Urinary bladder (tissue), 4 donors: Measurements from ENCODE around the gene CDT1. TPM values are rescaled to one million over a fixed set of nuclear protein-coding genes. Genes with fewer than 3 reads are reported as not detected.
"Not testable (repeated sequence)": the region's sequence is repeated elsewhere in the genome, so short reads cannot be mapped to it uniquely, and the experiment has no call there.

ENCODE experiments used
- DNase-seq: peaks from one replicate; pipeline ENCODE4 v3.0.0-alpha.2; 2015; ENCODE audit errors: extremely low spot score
- H3K27ac ChIP-seq: one replicate; pipeline ENCODE4 v1.5.1; 2013; ENCODE audit warnings: low read depth, mild to moderate bottlenecking, moderate library complexity
- H3K36me3 ChIP-seq: one replicate; pipeline ENCODE4 v1.6.1; 2013; ENCODE audit warnings: mild to moderate bottlenecking, moderate library complexity; ENCODE audit not compliant: insufficient read depth
- H3K4me1 ChIP-seq: one replicate; pipeline ENCODE4 v1.6.1; 2013; ENCODE audit warnings: mild to moderate bottlenecking, moderate library complexity; ENCODE audit not compliant: insufficient read depth
- H3K4me3 ChIP-seq: one replicate; pipeline ENCODE4 v1.5.1; 2013; ENCODE audit warnings: low read depth, low read length
- WGBS: extraction: QIAGEN DNeasy Blood & Tissue Kit; methylation state at CpG from one replicate; pipeline ENCODE4 v1.1.7; 2013; 5-methylcytosine and 5-hydroxymethylcytosine counted together
- polyA plus RNA-seq: library from polyadenylated mRNA; stranded (reverse); fragments of 200-250 nt; gene quantifications from one replicate; pipeline ENCODE4 v1.2.3, GENCODE V29; 2013
- total RNA-seq: library from RNA; depleted of rRNA; stranded (reverse); fragments of >200 nt; gene quantifications from one replicate; pipeline ENCODE4 v1.2.3, GENCODE V29; 2014
- donor health status: healthy with polysubstance abuse.
- donor health status: healthy.

CDT1 gene
- total and polyA plus RNA-seq, 2 donors, result 1.5 to 4.0 TPM

DNA sequence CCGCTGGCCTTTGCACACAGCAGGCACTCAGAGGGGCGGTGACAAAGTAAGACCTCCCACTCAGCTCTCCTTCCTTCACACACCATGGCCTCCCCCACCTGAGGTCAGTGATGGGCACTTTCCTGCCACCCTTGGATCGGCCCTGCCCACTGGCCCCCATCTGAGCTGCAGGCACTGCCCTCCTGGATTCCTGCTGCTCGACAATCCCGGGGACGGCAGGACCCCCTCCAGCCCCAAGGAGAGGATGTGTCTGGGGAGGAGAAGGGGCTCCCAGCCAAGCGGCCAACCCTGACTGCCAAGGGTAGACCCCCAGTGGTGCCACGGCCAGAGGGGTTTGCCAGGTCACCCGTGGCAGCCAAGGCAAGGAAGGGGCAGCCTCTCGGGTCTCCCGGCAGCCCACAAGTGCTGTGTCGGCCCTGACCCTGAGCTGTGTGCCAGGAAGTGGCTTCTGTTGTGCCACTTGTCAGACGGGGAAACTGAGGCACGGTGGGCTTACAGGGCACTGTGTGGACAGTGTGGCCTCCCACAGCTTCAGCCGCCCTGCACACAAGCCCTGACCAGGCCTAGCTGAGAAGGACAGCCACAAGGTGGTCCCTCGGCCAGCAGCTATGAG lies 41.2 kb upstream of the CDT1 start:
- Histone ChIP-seq H3K4me1 (peaks cover 2% of the 10 kb centered on the region), H3K36me3 (no peaks in the 10 kb centered on the region), H3K4me3 (no peak overlapping the region)

DNA sequence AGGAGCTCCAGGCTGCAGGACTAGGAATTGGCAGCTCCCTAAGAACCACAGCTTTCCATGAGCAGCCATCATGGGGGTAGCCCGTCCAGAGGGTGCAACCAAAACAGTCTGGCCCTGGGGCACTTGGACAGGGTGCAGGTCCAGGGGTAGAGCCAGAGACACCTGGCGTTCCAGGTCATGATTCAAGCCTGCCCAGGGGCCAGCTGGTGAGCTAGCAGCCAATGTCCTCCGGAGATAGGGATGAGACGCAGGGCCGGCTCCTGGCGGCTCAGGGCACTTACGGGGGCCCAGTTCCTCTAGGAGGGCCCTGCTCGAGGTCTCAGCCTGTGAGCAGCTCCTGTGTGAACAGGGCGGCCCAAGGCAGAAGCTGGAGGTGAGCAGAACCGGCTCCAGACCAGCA lies 40.6 kb upstream of the CDT1 start:
- H3K4me1 ChIP-seq, result peaks cover 2% of the 10 kb centered on the region
- WGBS, result 84% methylated on average over 10 of the region's 10 CpGs
- H3K36me3 ChIP-seq, result no peaks in the 10 kb centered on the region
- no peak overlapping the region for H3K27ac ChIP-seq
- DNase-seq, result no peak
- no peak overlapping the region for H3K4me3 ChIP-seq

More for the DNA sequence above, 41.2 kb upstream of the CDT1 start:
- 70% methylated on average over 16 of the region's 16 CpGs for WGBS
- no peak for DNase-seq
- no peak overlapping the region for H3K27ac ChIP-seq

DNA sequence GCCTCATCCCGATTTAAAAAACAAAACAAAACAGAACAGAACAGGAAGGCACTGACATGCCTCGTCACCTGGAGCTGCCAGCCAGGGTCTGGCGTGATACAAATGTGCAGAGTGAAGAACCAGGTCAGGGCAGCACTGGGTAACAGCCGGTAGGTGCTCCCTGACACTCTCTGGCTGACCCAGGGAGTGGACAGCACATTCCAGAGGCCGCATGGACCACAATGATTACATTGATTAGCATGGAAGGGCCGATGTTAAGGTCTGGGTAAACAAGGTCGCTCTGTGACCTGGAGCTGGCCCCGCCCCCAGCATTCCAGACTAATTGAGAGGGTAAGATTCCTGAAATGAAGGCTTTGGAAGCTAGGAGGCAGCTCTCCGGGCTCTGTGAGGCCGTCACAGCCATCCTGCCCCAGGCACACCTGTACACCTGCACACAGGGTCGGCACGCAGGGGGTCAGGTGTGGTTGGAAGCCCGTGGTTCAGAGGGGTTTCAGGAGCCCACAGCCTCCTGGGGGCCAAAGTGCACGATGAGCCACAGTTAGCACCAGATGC lies 40.0 kb upstream of the CDT1 start:
- H3K4me1 ChIP-seq, result peaks cover 2% of the 10 kb centered on the region
- H3K27ac ChIP-seq, result no peak overlapping the region
- no peak for DNase-seq
- WGBS, result 68% methylated on average over 14 of the region's 14 CpGs
- H3K36me3 ChIP-seq, result no peaks in the 10 kb centered on the region
- no peak overlapping the region for H3K4me3 ChIP-seq

DNA sequence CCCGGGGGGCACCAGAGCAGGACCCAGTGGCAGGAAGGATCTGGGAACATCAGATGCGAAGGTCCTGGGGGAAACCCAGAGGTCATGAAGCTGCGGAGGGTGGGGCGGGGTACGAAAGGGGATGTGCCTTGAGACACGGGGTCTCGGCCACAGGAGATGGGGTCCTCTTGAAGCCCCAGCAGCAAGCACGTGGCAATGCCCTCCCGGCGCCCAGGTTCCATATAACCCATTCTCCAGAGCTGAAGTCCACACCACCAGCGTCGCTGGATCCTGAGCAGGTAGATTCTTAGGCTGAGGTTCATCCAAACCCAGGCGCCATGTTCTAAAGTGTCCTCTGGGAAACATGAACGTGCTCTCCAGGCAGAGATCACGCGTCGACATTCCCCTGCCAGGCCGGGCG lies 39.5 kb upstream of the CDT1 start:
- WGBS, result 95% methylated on average over 19 of the region's 19 CpGs
- no peak overlapping the region for H3K4me3 ChIP-seq
- H3K27ac ChIP-seq, result no peak overlapping the region
- DNase-seq, result no peak
- H3K36me3 ChIP-seq, result no peaks in the 10 kb centered on the region
- H3K4me1 ChIP-seq, result peaks cover 2% of the 10 kb centered on the region

DNA sequence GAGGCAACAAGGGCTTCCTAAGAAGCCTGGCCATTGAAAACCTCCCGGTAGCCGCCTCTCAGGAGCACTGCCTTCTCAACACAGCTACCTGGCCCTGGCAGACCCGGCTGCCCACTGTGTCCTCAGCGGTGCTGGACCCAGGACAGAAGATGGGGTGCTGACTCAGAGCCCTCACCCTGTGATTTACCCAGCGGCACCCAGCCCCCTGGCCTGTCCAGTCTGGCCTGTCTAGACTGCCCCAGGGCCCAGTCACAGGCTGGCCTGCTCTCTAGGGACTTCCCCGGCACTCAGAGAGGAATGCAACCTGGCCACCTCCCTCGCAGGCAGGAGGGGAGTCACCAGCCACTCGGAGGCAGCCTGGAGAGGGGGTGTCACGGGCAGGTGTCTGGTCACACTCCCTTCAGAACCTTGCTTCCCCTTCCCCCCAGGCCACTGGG lies 38.7 kb upstream of the CDT1 start:
- DNase-seq, result no peak
- no peak overlapping the region for H3K4me3 ChIP-seq
- 77% methylated on average over 9 of the region's 9 CpGs for WGBS
- H3K36me3 ChIP-seq, result no peaks in the 10 kb centered on the region
- peaks cover 2% of the 10 kb centered on the region for H3K4me1 ChIP-seq
- H3K27ac ChIP-seq, result no peak overlapping the region

DNA sequence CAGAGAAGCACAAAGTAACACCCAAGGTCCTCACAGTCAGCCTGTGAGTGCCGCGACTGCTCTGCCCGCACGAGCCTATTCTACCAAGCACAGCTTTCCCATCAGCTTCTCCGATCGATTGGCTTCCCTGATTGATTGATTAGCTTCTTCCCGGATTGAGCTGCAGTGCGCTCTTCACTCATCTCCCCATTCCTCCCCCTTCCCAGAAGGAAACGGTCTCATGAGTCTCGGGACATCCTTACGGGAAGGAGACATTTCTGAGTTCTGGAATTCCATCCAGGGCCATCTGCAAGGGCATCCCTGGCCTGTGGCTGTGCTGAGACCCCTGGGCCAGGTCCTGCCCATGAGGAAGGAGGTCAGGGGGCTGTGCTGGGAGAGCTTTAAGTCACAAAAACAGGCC lies 36.6 kb upstream of the CDT1 start:
- H3K4me3 ChIP-seq, result no peak overlapping the region
- peaks cover 10% of the 10 kb centered on the region for H3K4me1 ChIP-seq
- DNase-seq, result no peak
- no peaks in the 10 kb centered on the region for H3K36me3 ChIP-seq
- no peak overlapping the region for H3K27ac ChIP-seq
- 81% methylated on average over 11 of the region's 11 CpGs for WGBS

DNA sequence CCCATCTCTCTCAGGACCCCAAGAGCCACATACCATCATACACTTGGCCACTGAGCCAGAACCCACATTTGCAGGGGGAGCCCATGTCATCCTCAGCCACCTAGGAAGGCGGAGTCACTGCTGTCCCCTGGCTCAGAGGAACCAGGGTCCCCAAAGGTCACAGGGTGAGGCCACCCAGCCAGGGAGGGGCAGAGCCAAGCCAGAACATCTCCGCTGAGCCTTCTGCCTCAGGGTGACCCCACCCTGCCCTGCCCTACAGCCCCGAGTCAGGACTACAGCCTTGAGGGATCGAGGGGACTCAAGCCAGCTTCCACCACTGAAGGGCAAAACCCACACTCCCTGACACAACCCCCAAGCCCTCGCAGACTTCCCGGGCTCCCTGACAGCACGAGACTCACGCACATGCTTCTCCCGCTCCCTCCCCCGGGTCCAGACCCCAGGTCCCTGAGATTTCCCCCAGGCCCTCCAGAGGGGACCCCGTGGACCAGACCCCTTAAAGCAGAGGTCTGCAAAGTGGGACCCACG lies 36.0 kb upstream of the CDT1 start:
- Histone ChIP-seq H3K4me1 (peaks cover 8% of the 10 kb centered on the region), H3K36me3 (no peaks in the 10 kb centered on the region), H3K4me3 (no peak overlapping the region), H3K27ac (peak overlapping the region; percentile 28)
- DNase-seq, result no peak
- WGBS, result 54% methylated on average over 12 of the region's 12 CpGs

DNA sequence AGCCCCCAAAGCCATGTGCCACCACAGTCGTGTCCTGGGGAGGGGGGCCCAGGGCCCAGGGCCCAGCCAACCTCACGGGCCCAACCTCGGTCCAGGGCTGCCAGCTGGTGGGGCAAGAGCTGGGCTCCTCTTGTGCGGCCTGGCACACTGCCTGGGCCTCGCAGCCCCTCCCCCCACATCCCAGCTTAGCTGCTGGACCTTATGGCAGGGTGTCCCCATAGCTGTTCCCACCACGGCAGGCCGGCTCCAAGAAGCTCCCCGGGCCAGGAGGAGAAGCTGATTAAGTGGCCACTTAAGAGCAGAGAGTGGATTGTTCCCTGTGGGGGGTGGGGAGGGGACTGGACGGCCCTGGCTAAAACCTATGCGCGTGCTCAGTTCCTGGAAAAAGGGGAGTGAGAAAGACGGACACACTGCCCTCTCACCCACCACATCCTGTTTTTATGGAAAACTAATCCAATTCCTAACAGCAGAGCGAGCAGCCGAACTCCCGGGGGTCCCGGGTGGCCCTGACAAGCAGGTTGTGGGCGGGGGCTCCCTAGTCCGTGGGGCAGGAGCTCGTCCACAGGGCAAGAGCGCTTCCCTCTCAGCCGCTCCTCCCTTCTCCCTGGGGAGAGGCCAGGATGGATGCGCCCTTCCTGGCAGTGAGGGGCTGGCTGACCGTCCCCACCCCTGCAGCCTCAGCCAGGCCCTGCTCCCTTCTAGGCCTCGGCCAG lies 35.4 kb upstream of the CDT1 start:
- no peak overlapping the region for H3K4me3 ChIP-seq
- no peak for DNase-seq
- no peaks in the 10 kb centered on the region for H3K36me3 ChIP-seq
- WGBS, result 25% methylated on average over 24 of the region's 24 CpGs
- H3K27ac ChIP-seq, result peak overlapping the region; percentile 28
- peaks cover 8% of the 10 kb centered on the region for H3K4me1 ChIP-seq

DNA sequence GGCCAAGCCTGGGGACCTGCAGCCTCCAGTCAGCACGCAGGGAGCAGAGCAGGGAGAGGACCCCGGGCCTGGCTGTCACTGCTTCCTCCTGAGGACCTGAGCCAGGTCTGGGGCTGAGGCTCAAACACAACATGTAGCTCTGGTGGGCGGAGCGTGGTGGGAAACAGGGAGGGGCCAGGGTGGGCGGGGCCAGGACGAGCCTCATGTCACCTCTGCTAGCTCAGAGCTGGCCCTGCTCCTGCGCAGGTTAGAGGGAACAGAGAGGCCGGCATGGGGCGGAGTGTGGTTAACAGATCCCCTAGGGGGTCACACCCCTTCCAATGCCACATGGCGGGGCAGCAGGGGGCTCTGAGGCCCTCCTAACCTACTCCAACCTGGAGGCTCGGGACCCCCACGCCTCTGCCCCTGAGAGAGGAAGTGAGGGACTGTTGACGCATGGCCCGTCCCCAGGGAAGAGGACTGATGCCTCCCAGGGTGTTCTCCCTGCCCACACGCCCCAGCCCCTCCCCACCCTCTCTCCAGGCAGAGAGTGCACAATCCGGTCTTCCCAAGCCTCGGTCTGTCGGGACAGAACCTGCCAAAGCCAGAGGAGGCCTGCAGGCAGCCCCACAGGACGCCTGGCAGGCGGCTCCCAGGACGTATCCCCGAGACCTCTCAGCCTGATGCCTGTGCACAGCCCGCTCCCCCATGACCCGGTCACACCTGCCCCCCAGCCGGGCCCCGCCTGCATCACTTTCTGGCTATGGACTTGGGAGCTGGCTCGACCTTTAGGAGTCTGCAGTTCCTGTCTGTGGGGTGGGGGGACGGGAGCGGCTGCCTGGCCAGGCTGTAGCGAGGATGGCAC lies 33.8 kb upstream of the CDT1 start:
- peaks cover 8% of the 10 kb centered on the region for H3K4me1 ChIP-seq
- no peak for DNase-seq
- H3K4me3 ChIP-seq, result no peak overlapping the region
- no peaks in the 10 kb centered on the region for H3K36me3 ChIP-seq
- H3K27ac ChIP-seq, result peak overlapping the region; percentile 26
- WGBS, result 50% methylated on average over 30 of the region's 30 CpGs

DNA sequence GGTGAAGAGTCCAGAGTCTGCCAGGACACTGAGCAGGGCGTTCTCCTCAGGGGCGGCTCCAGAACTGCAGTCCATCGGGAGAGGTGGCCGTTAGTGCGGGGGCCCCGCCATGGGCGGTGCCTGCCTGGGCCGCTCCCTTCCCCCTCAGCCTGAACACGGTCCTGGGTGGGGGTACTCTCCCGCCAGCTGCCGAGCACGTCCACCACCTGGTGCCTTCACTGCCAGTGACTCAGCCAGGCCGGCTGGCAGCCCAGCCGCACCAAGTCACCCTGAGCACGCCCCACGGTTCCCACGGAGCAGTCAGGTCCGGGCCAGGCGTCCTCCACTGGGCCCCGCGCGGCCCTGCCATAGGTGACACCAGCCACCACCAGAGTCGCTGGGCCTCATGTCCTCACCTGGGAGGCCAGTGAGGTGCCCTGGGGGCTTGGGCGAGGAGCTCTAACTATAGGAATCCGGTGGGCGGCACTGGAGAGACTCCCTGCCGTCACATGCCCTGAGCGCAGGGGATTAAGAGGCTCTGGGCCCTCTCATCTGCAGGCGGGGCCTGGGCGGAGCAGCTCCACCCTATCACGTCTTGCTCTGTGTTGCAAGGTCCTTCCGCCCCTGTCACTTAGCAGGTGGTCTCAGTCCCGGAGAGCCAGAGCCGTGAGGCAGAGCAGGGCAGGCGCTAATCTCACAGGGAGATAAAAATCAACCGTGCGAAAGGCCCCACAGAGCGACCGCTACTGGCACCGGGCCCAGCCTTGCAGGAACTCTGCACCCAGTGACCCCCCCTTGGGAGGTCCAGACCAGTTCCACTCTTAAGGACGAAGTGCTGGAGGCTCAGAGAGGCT lies 32.9 kb upstream of the CDT1 start:
- H3K4me3 ChIP-seq, result no peak overlapping the region
- H3K4me1 ChIP-seq, result peaks cover 8% of the 10 kb centered on the region
- H3K27ac ChIP-seq, result peak overlapping the region; percentile 49
- 13% methylated on average over 41 of the region's 41 CpGs for WGBS
- no peak for DNase-seq
- no peaks in the 10 kb centered on the region for H3K36me3 ChIP-seq

DNA sequence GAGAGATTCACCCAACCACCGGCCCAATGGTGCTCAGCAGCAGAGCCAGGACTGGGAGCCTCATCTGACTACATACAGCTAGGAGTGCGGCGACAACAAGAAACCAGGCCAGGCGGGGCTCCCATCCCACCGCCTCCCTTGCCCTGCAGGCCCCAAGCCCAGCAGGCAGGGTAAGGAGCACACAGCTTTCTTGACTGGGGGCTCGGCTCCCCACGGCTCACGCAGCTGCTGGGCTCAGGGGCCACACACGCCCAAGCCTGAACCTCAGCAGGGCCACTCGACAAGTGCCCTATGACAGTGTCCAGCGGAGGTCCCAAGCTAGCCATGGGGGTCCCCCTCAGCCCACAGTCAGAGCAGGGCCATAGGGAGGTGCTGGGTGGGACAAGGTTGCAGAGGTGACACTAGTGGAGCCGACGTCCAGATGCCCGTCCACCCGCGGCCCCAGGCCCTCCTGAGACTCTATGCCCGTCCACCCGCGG lies 32.3 kb upstream of the CDT1 start:
- Histone ChIP-seq H3K36me3 (no peaks in the 10 kb centered on the region), H3K4me3 (no peak overlapping the region), H3K27ac (peak overlapping the region; percentile 49), H3K4me1 (peaks cover 8% of the 10 kb centered on the region)
- 71% methylated on average over 19 of the region's 19 CpGs for WGBS
- DNase-seq, result no peak

DNA sequence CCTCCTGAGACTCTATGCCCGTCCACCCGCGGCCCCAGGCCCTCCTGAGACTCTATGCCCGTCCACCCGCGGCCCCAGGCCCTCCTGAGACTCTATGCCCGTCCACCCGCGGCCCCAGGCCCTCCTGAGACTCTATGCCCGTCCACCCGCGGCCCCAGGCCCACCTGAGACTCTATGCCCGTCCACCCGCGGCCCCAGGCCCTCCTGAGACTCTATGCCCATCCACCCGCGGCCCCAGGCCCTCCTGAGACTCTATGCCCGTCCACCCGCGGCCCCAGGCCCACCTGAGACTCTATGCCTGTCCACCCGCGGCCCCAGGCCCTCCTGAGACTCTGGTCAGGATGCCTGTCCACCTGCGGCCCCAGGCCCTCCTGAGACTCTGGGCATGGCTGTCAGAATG lies 31.8 kb upstream of the CDT1 start:
- H3K4me1 ChIP-seq, DNase-seq, H3K4me3 ChIP-seq, H3K36me3 ChIP-seq, H3K27ac ChIP-seq: not testable (repeated sequence)
- 96% methylated on average over 18 of the region's 23 CpGs for WGBS
